H1 (cell line): ENCODE data around the gene ATP5MC3. TPM values are rescaled to one million over a fixed set of nuclear protein-coding genes. Genes with fewer than 3 reads are reported as not detected.

ENCODE experiments used
- CTCF ChIA-PET: fragments of 300-600 bp; sonication (Branson Sonifier 250); formaldehyde crosslinking; loops from one replicate; lab custom pipeline; 2021; ENCODE audit not compliant: partially characterized antibody; lab: Charles Lee
- POLR2A ChIA-PET: fragments of 300-600 bp; sonication (Branson Sonifier 250); formaldehyde crosslinking; loops from one replicate; lab custom pipeline; 2021; ENCODE audit warnings: inconsistent platforms; ENCODE audit not compliant: partially characterized antibody; lab: Charles Lee
- DNase-seq, 2 experiments: peaks; one replicate each; pipeline versions ENCODE4 v3.0.0 to v3.0.0-alpha.2; 2010 to 2022; ENCODE audit warnings: low spot score in 2 of 2, low read depth in 1 of 2, mixed read lengths in 1 of 2
- FAIRE-seq: peaks from 2 replicates; lab custom pipeline; 2011; peaks lifted over from hg19 to GRCh38; lab: Jason Lieb, UNC
- H2AFZ ChIP-seq: 2 replicates; pipeline ENCODE4 v1.8.1; 2012; ENCODE audit warnings: low read length, inconsistent platforms
- H2AK5ac ChIP-seq: 2 replicates; pipeline ENCODE4 v1.6.1; 2013; ENCODE audit warnings: low read depth, low read length
- H2BK120ac ChIP-seq: replicated peaks from 2 replicates; pipeline ENCODE3; 2013; ENCODE audit warnings: low read depth, low read length, inconsistent platforms
- H2BK12ac ChIP-seq: 2 replicates; pipeline ENCODE4 v1.6.1; 2013; ENCODE audit warnings: low read depth, low read length
- H2BK15ac ChIP-seq: 2 replicates; pipeline ENCODE4 v1.6.1; 2013; ENCODE audit warnings: low read length
- H2BK20ac ChIP-seq: 2 replicates; pipeline ENCODE4 v1.6.1; 2013; ENCODE audit warnings: low read length
- H2BK5ac ChIP-seq: 2 replicates; pipeline ENCODE4 v1.6.1; 2013; ENCODE audit warnings: low read depth, low read length
- H3K14ac ChIP-seq: 2 replicates; pipeline ENCODE4 v1.6.1; 2013; ENCODE audit warnings: inconsistent platforms; ENCODE audit not compliant: insufficient read length
- H3K18ac ChIP-seq: 2 replicates; pipeline ENCODE4 v1.6.1; 2013; ENCODE audit warnings: low read length; ENCODE audit errors: extremely low read depth
- H3K23ac ChIP-seq: 2 replicates; pipeline ENCODE4 v1.6.1; 2013; ENCODE audit warnings: inconsistent platforms; ENCODE audit not compliant: insufficient read length
- H3K23me2 ChIP-seq: 2 replicates; pipeline ENCODE4 v1.6.1; 2013; ENCODE audit warnings: low read depth, low read length
- H3K27ac ChIP-seq: 2 replicates; pipeline ENCODE4 v1.6.1; 2011; ENCODE audit warnings: low read depth, low read length, inconsistent platforms
- H3K27me3 ChIP-seq, 4 experiments: replicated peaks in 1 of 4; 1 replicate in 1 of 4; 2 replicates in 3 of 4; pipeline versions ENCODE4 v1.6.1 to v1.8.1; 2011 to 2013; ENCODE audit warnings: low read length in 3 of 4, mild to moderate bottlenecking in 3 of 4, inconsistent platforms in 2 of 4, mixed read lengths in 2 of 4, moderate library complexity in 1 of 4; ENCODE audit not compliant: control insufficient read depth in 3 of 4, insufficient read depth in 3 of 4; ENCODE audit errors: extremely low read depth in 1 of 4
- H3K36me3 ChIP-seq, 4 experiments: 2 replicates each; pipeline versions ENCODE4 v1.6.1 to v1.8.1; 2011 to 2013; ENCODE audit warnings: mild to moderate bottlenecking in 4 of 4, low read length in 3 of 4, moderate library complexity in 2 of 4, control low read depth in 1 of 4, inconsistent platforms in 1 of 4; ENCODE audit not compliant: insufficient read depth in 4 of 4, control insufficient read depth in 2 of 4
- H3K4ac ChIP-seq: replicated peaks from 2 replicates; pipeline ENCODE3; 2013; ENCODE audit warnings: low read length, low read depth, mixed read lengths, inconsistent platforms; ENCODE audit not compliant: insufficient read length
- H3K4me1 ChIP-seq, 4 experiments: replicated peaks in 1 of 4; 1 replicate in 1 of 4; 2 replicates in 3 of 4; pipeline versions ENCODE4 v1.6.1 to v1.8.1; 2011 to 2013; ENCODE audit warnings: low read length in 3 of 4, inconsistent platforms in 2 of 4, mixed read lengths in 1 of 4; ENCODE audit not compliant: insufficient read depth in 4 of 4, control insufficient read depth in 3 of 4
- H3K4me2 ChIP-seq, 2 experiments: 2 replicates each; pipeline versions ENCODE4 v1.6.1 to v1.8.1; 2011 to 2013; ENCODE audit warnings: low read depth in 2 of 2, low read length in 2 of 2, control low read depth in 1 of 2, inconsistent platforms in 1 of 2, mild to moderate bottlenecking in 1 of 2; ENCODE audit not compliant: insufficient read depth in 1 of 2
- H3K4me3 ChIP-seq, 4 experiments: fragments of 200-600, 300-600 bp in 1 of 4; sonication (generic), shearing (Covaris generic), sonication (Bioruptor Twin) in 1 of 4; 2 replicates each; pipeline versions ENCODE4 v1.5.1 to v1.8.1; 2011 to 2016; ENCODE audit warnings: low read length in 4 of 4, low read depth in 3 of 4, control low read depth in 2 of 4, inconsistent platforms in 2 of 4, mild to moderate bottlenecking in 2 of 4, mixed read lengths in 1 of 4, moderate library complexity in 1 of 4; ENCODE audit not compliant: insufficient read depth in 2 of 4; ENCODE audit errors: extremely low read depth in 1 of 4
- H3K56ac ChIP-seq: replicated peaks from 2 replicates; pipeline ENCODE3; 2013; ENCODE audit warnings: low read depth, mild to moderate bottlenecking, mixed read lengths, low read length, inconsistent platforms; ENCODE audit not compliant: insufficient read length
- H3K79me1 ChIP-seq: 2 replicates; pipeline ENCODE4 v1.6.1; 2013; ENCODE audit warnings: low read depth, low read length, control low read depth
- H3K79me2 ChIP-seq, 2 experiments: 2 replicates each; pipeline versions ENCODE4 v1.6.1 to v1.8.1; 2012 to 2013; ENCODE audit warnings: low read length in 2 of 2, mild to moderate bottlenecking in 2 of 2, inconsistent platforms in 1 of 2; ENCODE audit not compliant: insufficient read depth in 2 of 2, control insufficient read depth in 1 of 2
- H3K9ac ChIP-seq, 4 experiments: replicated peaks in 1 of 4; 1 replicate in 1 of 4; 2 replicates in 3 of 4; pipeline versions ENCODE4 v1.6.1 to v1.8.1; 2011 to 2013; ENCODE audit warnings: low read depth in 3 of 4, low read length in 3 of 4, control low read depth in 2 of 4, mild to moderate bottlenecking in 2 of 4, moderate library complexity in 2 of 4, inconsistent platforms in 1 of 4; ENCODE audit errors: extremely low read depth in 1 of 4
- H3K9me3 ChIP-seq, 2 experiments: 2 replicates each; pipeline versions ENCODE4 v1.6.1 to v1.8.1; 2012 to 2013; ENCODE audit warnings: mild to moderate bottlenecking in 2 of 2, moderate library complexity in 2 of 2, control low read depth in 1 of 2, inconsistent platforms in 1 of 2, low read depth in 1 of 2, low read length in 1 of 2, mixed read lengths in 1 of 2; ENCODE audit not compliant: insufficient read depth in 2 of 2
- H4K20me1 ChIP-seq, 2 experiments: replicated peaks in 1 of 2; 2 replicates each; pipeline versions ENCODE3 to v1.8.1; 2011 to 2013; ENCODE audit warnings: inconsistent platforms in 2 of 2, low read length in 2 of 2, mild to moderate bottlenecking in 1 of 2; ENCODE audit not compliant: insufficient read depth in 2 of 2, control insufficient read depth in 1 of 2
- H4K5ac ChIP-seq: 2 replicates; pipeline ENCODE4 v1.6.1; 2013; ENCODE audit warnings: low read length, low read depth, mixed read lengths, inconsistent platforms; ENCODE audit not compliant: insufficient read length
- H4K8ac ChIP-seq: 2 replicates; pipeline ENCODE4 v1.8.0; 2013; ENCODE audit warnings: mild to moderate bottlenecking, moderate library complexity, low read length, inconsistent platforms; ENCODE audit not compliant: insufficient read depth; ENCODE audit errors: extremely low read depth
- H4K91ac ChIP-seq: replicated peaks from 2 replicates; pipeline ENCODE3; 2013; ENCODE audit warnings: low read length, mixed read lengths, inconsistent platforms; ENCODE audit not compliant: insufficient read length
- ATF3 ChIP-seq: IDR thresholded peaks from 2 replicates; pipeline ENCODE4 v1.6.1; 2011; ENCODE audit warnings: low read depth, mild to moderate bottlenecking, low read length; ENCODE audit not compliant: insufficient read depth
- CHD2 ChIP-seq: IDR thresholded peaks from 2 replicates; pipeline ENCODE4 v1.6.1; 2012; ENCODE audit warnings: low read length, improper control_type of control experiment
- EZH2 ChIP-seq: fragments of 200-600 bp; sonication (generic); IDR thresholded peaks from 2 replicates; pipeline ENCODE4 v1.7.1; 2012; ENCODE audit warnings: low read depth, mild to moderate bottlenecking, moderate library complexity, low read length, inconsistent platforms; ENCODE audit not compliant: severe bottlenecking
- HDAC6 ChIP-seq: IDR thresholded peaks from one replicate; pipeline ENCODE4 v1.7.1; 2012; ENCODE audit warnings: low read depth, mild to moderate bottlenecking, inconsistent platforms, low read length, moderate library complexity
- KDM1A ChIP-seq: fragments of 200-600, 300-600 bp; sonication (generic); IDR thresholded peaks from 2 replicates; pipeline ENCODE4 v1.7.1; 2016; ENCODE audit warnings: mild to moderate bottlenecking, low read length, borderline replicate concordance
- SAP30 ChIP-seq: fragments of 300-600 bp; sonication (generic); IDR thresholded peaks from 2 replicates; pipeline ENCODE4 v1.7.1; 2012; ENCODE audit warnings: low read length, moderate library complexity, mild to moderate bottlenecking, inconsistent platforms; ENCODE audit not compliant: insufficient read depth, insufficient replicate concordance
- SIRT6 ChIP-seq: IDR thresholded peaks from one replicate; pipeline ENCODE4 v1.7.1; 2012; ENCODE audit warnings: low read length, inconsistent platforms
- SP4 ChIP-seq: IDR thresholded peaks from 2 replicates; pipeline ENCODE4 v1.6.1; 2012; ENCODE audit warnings: low read length, inconsistent platforms
- TCF12 ChIP-seq: IDR thresholded peaks from 2 replicates; pipeline ENCODE4 v1.6.1; 2011; ENCODE audit warnings: low read depth, mild to moderate bottlenecking, low read length
- WGBS, 2 experiments: shearing (Covaris generic) in 1 of 2; methylation state at CpG; one replicate each; pipeline versions ENCODE4 v1.1.6 to v1.1.7; 2013 to 2015; ENCODE audit warnings: low lambda C conversion rate in 2 of 2, mixed read lengths in 2 of 2, inconsistent platforms in 1 of 2, low coverage in 1 of 2, missing lambda C conversion rate in 1 of 2; ENCODE audit not compliant: insufficient replicate concordance in 2 of 2, insufficient coverage in 1 of 2, insufficient read length in 1 of 2; ENCODE audit errors: extremely low coverage in 1 of 2, missing lambda C conversion rate in 1 of 2; 5-methylcytosine and 5-hydroxymethylcytosine counted together
- polyA plus RNA-seq, 7 experiments: library from polyadenylated mRNA; depleted of rRNA in 3 of 7; stranded (reverse) in 5 of 7; unstranded in 2 of 7; fragments of >200 nt in 5 of 7; fragments of 200-250 nt in 2 of 7; gene quantifications; 1 replicate in 5 of 7; 2 replicates in 1 of 7; 4 replicates in 1 of 7; pipeline versions ENCODE4 v1.2.1 to v1.2.3, GENCODE V29; 2011 to 2013; ENCODE audit warnings: missing spikeins in 2 of 7, mixed read lengths in 2 of 7
- total RNA-seq: library from RNA; stranded (reverse); fragmentation: NEBNext Ultra II Directional; extraction: Animal tissue kit (Norgen Biotek cat#: 25700); gene quantifications from 2 replicates; pipeline ENCODE4 v1.2.1, GENCODE V29; 2021

The ATP5MC3 gene
- total and polyA plus RNA-seq, 2 of the 8 experiments (the other 6 are each of a cell fraction or from before 2014, with no cell fraction given): 320 to 856 TPM

- Histone ChIP-seq H3K79me2 (peaks cover 0 to 59% of the 10 kb centered on the region in 2 experiments; a peak in 2 of 4 replicates), H3K23ac (no peak overlapping the region), H2BK5ac (no peak overlapping the region), H3K27me3 (no peaks in the 10 kb centered on the region), H2AK5ac (no peak overlapping the region), H3K14ac (no peak overlapping the region), H3K4me1 (no peaks in the 10 kb centered on the region; a peak in 1 of 7 replicates), H3K27ac (no peak overlapping the region), H3K4me3 (no peak overlapping the region), H3K23me2 (no peaks in the 10 kb centered on the region; the same call in 1 of the 2 replicates), H4K8ac (no peak overlapping the region), H3K36me3 (peaks cover 0 to 19% (median 0%) of the 10 kb centered on the region in 4 experiments; a peak in 2 of 8 replicates), H2BK20ac (no peak overlapping the region), H2BK120ac (no peak overlapping the region), H3K9me3 (no peaks in the 10 kb centered on the region), H2BK12ac (no peak overlapping the region), H4K5ac (no peak overlapping the region), H3K56ac (no peak overlapping the region), H2AFZ (no peak overlapping the region), H3K4me2 (no peak overlapping the region), H3K18ac (no peak overlapping the region), H2BK15ac (no peak overlapping the region), H3K9ac (no peak overlapping the region), H3K4ac (no peak overlapping the region), H4K20me1 (no peaks in the 10 kb centered on the region), H4K91ac (no peak overlapping the region), H3K79me1 (no peaks in the 10 kb centered on the region)
- POLR2A ChIA-PET: interaction anchor here (0.9 to 1.1 kb wide), 2 partner anchors 31 to 47 kb away, joined by 3 read pairs; no protein-coding TSS in a partner anchor
- DNase-seq (no peak), FAIRE-seq (no peak)
- WGBS, 2 experiments: 94% methylated on average over 2 of the region's 2 CpGs; no CpG with 5 or more reads in 1 of the 2 experiments
- CTCF ChIA-PET: interaction anchor here (0.7 to 1.6 kb wide), 6 partner anchors 15 to 67 kb away, joined by 3 to 5 read pairs (median 3); no protein-coding TSS in a partner anchor
- no peak for TF ChIP-seq KDM1A
- TF ChIP-seq CHD2: no peak
- no peak for TF ChIP-seq SAP30
- TF ChIP-seq ATF3: no peak
- no peak for TF ChIP-seq TCF12
- no peak for TF ChIP-seq SIRT6
- TF ChIP-seq SP4: no peak
- TF ChIP-seq EZH2: no peak
- no peak for TF ChIP-seq HDAC6
Measured at GRCh38 chr2:175137793-175138192, 43.7 kb downstream of the ATP5MC3 start.
